ENCODE measurements around the gene ITPRID1.

GRCh38 chr7:31633467-31633866 is 119.6 kb downstream of the ITPRID1 start:
- TF ChIP-seq, protein P1, sequence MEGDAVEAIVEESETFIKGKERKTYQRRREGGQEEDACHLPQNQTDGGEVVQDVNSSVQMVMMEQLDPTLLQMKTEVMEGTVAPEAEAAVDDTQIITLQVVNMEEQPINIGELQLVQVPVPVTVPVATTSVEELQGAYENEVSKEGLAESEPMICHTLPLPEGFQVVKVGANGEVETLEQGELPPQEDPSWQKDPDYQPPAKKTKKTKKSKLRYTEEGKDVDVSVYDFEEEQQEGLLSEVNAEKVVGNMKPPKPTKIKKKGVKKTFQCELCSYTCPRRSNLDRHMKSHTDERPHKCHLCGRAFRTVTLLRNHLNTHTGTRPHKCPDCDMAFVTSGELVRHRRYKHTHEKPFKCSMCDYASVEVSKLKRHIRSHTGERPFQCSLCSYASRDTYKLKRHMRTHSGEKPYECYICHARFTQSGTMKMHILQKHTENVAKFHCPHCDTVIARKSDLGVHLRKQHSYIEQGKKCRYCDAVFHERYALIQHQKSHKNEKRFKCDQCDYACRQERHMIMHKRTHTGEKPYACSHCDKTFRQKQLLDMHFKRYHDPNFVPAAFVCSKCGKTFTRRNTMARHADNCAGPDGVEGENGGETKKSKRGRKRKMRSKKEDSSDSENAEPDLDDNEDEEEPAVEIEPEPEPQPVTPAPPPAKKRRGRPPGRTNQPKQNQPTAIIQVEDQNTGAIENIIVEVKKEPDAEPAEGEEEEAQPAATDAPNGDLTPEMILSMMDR (IDR thresholded peaks at IDR 0.05), result no peak
- TF ChIP-seq POLR2AphosphoS5 (IDR thresholded peaks at IDR 0.05; ENCODE audit: low read depth, low read length) (no peak), TCF7L2 (IDR thresholded peaks at IDR 0.05; ENCODE audit: low read depth, low read length) (no peak), SIN3A (IDR thresholded peaks at IDR 0.05; ENCODE audit: borderline replicate concordance, insufficient read depth, low read depth, low read length) (no peak)
- TF ChIP-seq, protein P2, sequence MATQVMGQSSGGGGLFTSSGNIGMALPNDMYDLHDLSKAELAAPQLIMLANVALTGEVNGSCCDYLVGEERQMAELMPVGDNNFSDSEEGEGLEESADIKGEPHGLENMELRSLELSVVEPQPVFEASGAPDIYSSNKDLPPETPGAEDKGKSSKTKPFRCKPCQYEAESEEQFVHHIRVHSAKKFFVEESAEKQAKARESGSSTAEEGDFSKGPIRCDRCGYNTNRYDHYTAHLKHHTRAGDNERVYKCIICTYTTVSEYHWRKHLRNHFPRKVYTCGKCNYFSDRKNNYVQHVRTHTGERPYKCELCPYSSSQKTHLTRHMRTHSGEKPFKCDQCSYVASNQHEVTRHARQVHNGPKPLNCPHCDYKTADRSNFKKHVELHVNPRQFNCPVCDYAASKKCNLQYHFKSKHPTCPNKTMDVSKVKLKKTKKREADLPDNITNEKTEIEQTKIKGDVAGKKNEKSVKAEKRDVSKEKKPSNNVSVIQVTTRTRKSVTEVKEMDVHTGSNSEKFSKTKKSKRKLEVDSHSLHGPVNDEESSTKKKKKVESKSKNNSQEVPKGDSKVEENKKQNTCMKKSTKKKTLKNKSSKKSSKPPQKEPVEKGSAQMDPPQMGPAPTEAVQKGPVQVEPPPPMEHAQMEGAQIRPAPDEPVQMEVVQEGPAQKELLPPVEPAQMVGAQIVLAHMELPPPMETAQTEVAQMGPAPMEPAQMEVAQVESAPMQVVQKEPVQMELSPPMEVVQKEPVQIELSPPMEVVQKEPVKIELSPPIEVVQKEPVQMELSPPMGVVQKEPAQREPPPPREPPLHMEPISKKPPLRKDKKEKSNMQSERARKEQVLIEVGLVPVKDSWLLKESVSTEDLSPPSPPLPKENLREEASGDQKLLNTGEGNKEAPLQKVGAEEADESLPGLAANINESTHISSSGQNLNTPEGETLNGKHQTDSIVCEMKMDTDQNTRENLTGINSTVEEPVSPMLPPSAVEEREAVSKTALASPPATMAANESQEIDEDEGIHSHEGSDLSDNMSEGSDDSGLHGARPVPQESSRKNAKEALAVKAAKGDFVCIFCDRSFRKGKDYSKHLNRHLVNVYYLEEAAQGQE (IDR thresholded peaks at IDR 0.05; ENCODE audit: insufficient read depth in 1 of 2, low read depth in 2 of 2, low read length in 1 of 2), result no peak
